H9 (cell line): ENCODE results near the gene CDC42EP1. TPM values are rescaled to one million over a fixed set of nuclear protein-coding genes. Genes with fewer than 3 reads are reported as not detected.

ENCODE experiments used
- DNase-seq: peaks from one replicate; pipeline ENCODE4 v3.0.0-alpha.2; 2017
- H2AFZ ChIP-seq: one replicate; pipeline ENCODE4 v1.6.1; 2013; ENCODE audit warnings: mild to moderate bottlenecking, low read length, control low read depth, moderate library complexity
- H2AK5ac ChIP-seq: 2 replicates; pipeline ENCODE4 v1.6.1; 2013; ENCODE audit warnings: low read length, control low read depth, mixed read lengths; ENCODE audit not compliant: insufficient read length
- H2BK120ac ChIP-seq: one replicate; pipeline ENCODE4 v1.6.1; 2013; ENCODE audit warnings: low read depth, mild to moderate bottlenecking, low read length, control low read depth, inconsistent platforms; ENCODE audit not compliant: poor library complexity, severe bottlenecking
- H2BK12ac ChIP-seq: 2 replicates; pipeline ENCODE4 v1.6.1; 2013; ENCODE audit warnings: low read length, control low read depth, mixed read lengths, low read depth; ENCODE audit not compliant: insufficient read length
- H2BK15ac ChIP-seq: 2 replicates; pipeline ENCODE4 v1.6.1; 2013; ENCODE audit warnings: low read depth, low read length, control low read depth
- H2BK20ac ChIP-seq: one replicate; pipeline ENCODE4 v1.6.1; 2013; ENCODE audit warnings: low read depth, mild to moderate bottlenecking, low read length, control low read depth, inconsistent platforms; ENCODE audit not compliant: poor library complexity, severe bottlenecking
- H2BK5ac ChIP-seq: 2 replicates; pipeline ENCODE4 v1.6.1; 2013; ENCODE audit warnings: low read length, control low read depth, mixed read lengths; ENCODE audit not compliant: insufficient read length
- H3K14ac ChIP-seq: 2 replicates; pipeline ENCODE4 v1.6.1; 2013; ENCODE audit warnings: low read length, control low read depth; ENCODE audit not compliant: insufficient read depth
- H3K18ac ChIP-seq: 2 replicates; pipeline ENCODE4 v1.6.1; 2013; ENCODE audit warnings: low read depth, mild to moderate bottlenecking, mixed read lengths, low read length, control low read depth; ENCODE audit not compliant: insufficient read length
- H3K23ac ChIP-seq: 2 replicates; pipeline ENCODE4 v1.6.1; 2013; ENCODE audit warnings: low read length, control low read depth, mixed read lengths, low read depth; ENCODE audit not compliant: insufficient read length
- H3K23me2 ChIP-seq: 2 replicates; pipeline ENCODE4 v1.6.1; 2013; ENCODE audit warnings: low read depth, mild to moderate bottlenecking, mixed read lengths, low read length, control low read depth; ENCODE audit not compliant: insufficient read length, poor library complexity, severe bottlenecking
- H3K27ac ChIP-seq: 2 replicates; pipeline ENCODE4 v1.5.1; 2013; ENCODE audit warnings: low read length, control low read depth, mixed read lengths, low read depth; ENCODE audit not compliant: insufficient read length
- H3K27me3 ChIP-seq: 2 replicates; pipeline ENCODE4 v1.6.1; 2013; ENCODE audit warnings: low read length, control low read depth, inconsistent platforms; ENCODE audit not compliant: insufficient read depth
- H3K4ac ChIP-seq: 2 replicates; pipeline ENCODE4 v1.6.1; 2013; ENCODE audit warnings: low read depth, mild to moderate bottlenecking, control low read depth, inconsistent platforms, low read length, moderate library complexity
- H3K4me1 ChIP-seq: 2 replicates; pipeline ENCODE4 v1.6.1; 2013; ENCODE audit warnings: low read length, control low read depth, inconsistent platforms; ENCODE audit not compliant: insufficient read depth
- H3K4me2 ChIP-seq: 2 replicates; pipeline ENCODE4 v1.6.1; 2013; ENCODE audit warnings: low read length, control low read depth, mixed read lengths; ENCODE audit not compliant: insufficient read length, insufficient read depth
- H3K56ac ChIP-seq: 2 replicates; pipeline ENCODE4 v1.6.1; 2013; ENCODE audit warnings: low read depth, mild to moderate bottlenecking, mixed read lengths, low read length, control low read depth; ENCODE audit not compliant: insufficient read length
- H3K79me1 ChIP-seq: 2 replicates; pipeline ENCODE4 v1.6.1; 2013; ENCODE audit warnings: low read depth, mild to moderate bottlenecking, moderate library complexity, low read length, control low read depth, inconsistent platforms; ENCODE audit not compliant: insufficient read depth, poor library complexity, severe bottlenecking
- H3K79me2 ChIP-seq: 2 replicates; pipeline ENCODE4 v1.6.1; 2013; ENCODE audit warnings: low read length, control low read depth, inconsistent platforms; ENCODE audit not compliant: insufficient read depth
- H3K9ac ChIP-seq: 2 replicates; pipeline ENCODE4 v1.6.1; 2013; ENCODE audit warnings: low read length, control low read depth, mixed read lengths; ENCODE audit not compliant: insufficient read length; ENCODE audit errors: extremely low read depth
- H3K9me3 ChIP-seq: one replicate; pipeline ENCODE4 v1.6.1; 2013; ENCODE audit warnings: low read depth, low read length, inconsistent platforms; ENCODE audit not compliant: control insufficient read depth
- H3T11ph ChIP-seq: one replicate; pipeline ENCODE4 v1.6.1; 2013; ENCODE audit warnings: mild to moderate bottlenecking, low read length, control low read depth, inconsistent platforms
- H4K20me1 ChIP-seq: one replicate; pipeline ENCODE4 v1.6.1; 2013; ENCODE audit not compliant: control insufficient read depth, insufficient read length, insufficient read depth
- H4K5ac ChIP-seq: 2 replicates; pipeline ENCODE4 v1.6.1; 2013; ENCODE audit warnings: low read depth, mild to moderate bottlenecking, mixed read lengths, low read length, control low read depth; ENCODE audit not compliant: insufficient read length
- H4K8ac ChIP-seq: replicated peaks from 2 replicates; pipeline ENCODE4 v1.6.1; 2013; ENCODE audit warnings: low read length, control low read depth, mixed read lengths, low read depth; ENCODE audit not compliant: insufficient read length
- H4K91ac ChIP-seq: 2 replicates; pipeline ENCODE4 v1.6.1; 2013; ENCODE audit warnings: low read depth, mild to moderate bottlenecking, moderate library complexity, mixed read lengths, low read length, control low read depth; ENCODE audit not compliant: insufficient read length
- H3K27ac Mint-ChIP-seq, 3 experiments: 2 replicates in 2 of 3; 3 replicates in 1 of 3; pipeline ENCODE4 v1.8.0; 2020 to 2021; ENCODE audit warnings: mixed read lengths in 3 of 3, mild to moderate bottlenecking in 1 of 3, moderate library complexity in 1 of 3
- H3K27me3 Mint-ChIP-seq: 2 replicates; pipeline ENCODE4 v1.8.0; 2021; ENCODE audit warnings: low read depth, mild to moderate bottlenecking, moderate library complexity, mixed read lengths
- H3K36me3 Mint-ChIP-seq, 3 experiments: 2 replicates in 2 of 3; 3 replicates in 1 of 3; pipeline ENCODE4 v1.8.0; 2020 to 2021; ENCODE audit warnings: low read depth in 3 of 3, mixed read lengths in 3 of 3; ENCODE audit not compliant: insufficient read depth in 1 of 3
- H3K4me1 Mint-ChIP-seq, 2 experiments: 2 replicates each; pipeline ENCODE4 v1.8.0; 2020; ENCODE audit warnings: mixed read lengths in 2 of 2
- H3K4me3 Mint-ChIP-seq, 2 experiments: 2 replicates in 1 of 2; 3 replicates in 1 of 2; pipeline ENCODE4 v1.8.0; 2020 to 2021; ENCODE audit warnings: mild to moderate bottlenecking in 2 of 2, mixed read lengths in 2 of 2, moderate library complexity in 1 of 2
- H3K9me3 Mint-ChIP-seq, 2 experiments: 2 replicates in 1 of 2; 3 replicates in 1 of 2; pipeline ENCODE4 v1.8.0; 2020; ENCODE audit warnings: mild to moderate bottlenecking in 2 of 2, mixed read lengths in 2 of 2, moderate library complexity in 1 of 2
- WGBS: extraction: QIAGEN DNeasy Blood & Tissue Kit; methylation state at CpG from one replicate; pipeline ENCODE4 v1.1.7; 2013; ENCODE audit warnings: missing lambda C conversion rate, low lambda C conversion rate, mixed read lengths; ENCODE audit not compliant: insufficient read length; ENCODE audit errors: extremely low coverage; 5-methylcytosine and 5-hydroxymethylcytosine counted together
- total RNA-seq: library from RNA; stranded (reverse); gene quantifications from 2 replicates; pipeline ENCODE4 v1.2.1, GENCODE V29; 2021
- TF ChIP-seq, protein P1 (sequence below): fragments of 200-600 bp; sonication (generic); conservative IDR thresholded peaks from 3 replicates; pipeline ENCODE4 v1.8.0; 2021; ENCODE audit warnings: antibody characterized with exemption, mild to moderate bottlenecking

Gene CDC42EP1
- total RNA-seq, 1 experiment from 2014 or later: 23.0 TPM

- H3K56ac ChIP-seq: no peak overlapping the region
- no peak overlapping the region for H3K23ac ChIP-seq
- H2BK120ac ChIP-seq: no peak overlapping the region
- Mint-ChIP-seq H3K27me3 (peaks cover 6% of the 10 kb centered on the region), H3K27ac (no peak overlapping the region), H3K4me3 (no peak overlapping the region), H3K36me3 (peaks cover 0 to 9% (median 0%) of the 10 kb centered on the region in 3 experiments; a peak in 3 of 7 replicates), H3K4me1 (peaks cover 22 to 24% of the 10 kb centered on the region in 2 experiments), H3K9me3 (no peaks in the 10 kb centered on the region; a peak in 1 of 5 replicates)
- H2AK5ac ChIP-seq: no peak overlapping the region
- H3K27ac ChIP-seq: no peak overlapping the region
- no peak overlapping the region for H3K9ac ChIP-seq
- no peak overlapping the region for H4K8ac ChIP-seq
- no peak overlapping the region for H3T11ph ChIP-seq
- H4K20me1 ChIP-seq: no peaks in the 10 kb centered on the region
- no peak overlapping the region; the same call in 1 of the 2 replicates for H3K14ac ChIP-seq
- no peak overlapping the region for H2BK12ac ChIP-seq
- WGBS: no CpG with 5 or more reads among the region's 16 CpGs
- no peaks in the 10 kb centered on the region for H3K23me2 ChIP-seq
- no peaks in the 10 kb centered on the region for H3K79me2 ChIP-seq
- H3K18ac ChIP-seq: no peak overlapping the region
- DNase-seq: no peak
- H2BK5ac ChIP-seq: no peak overlapping the region
- TF ChIP-seq, protein P1, sequence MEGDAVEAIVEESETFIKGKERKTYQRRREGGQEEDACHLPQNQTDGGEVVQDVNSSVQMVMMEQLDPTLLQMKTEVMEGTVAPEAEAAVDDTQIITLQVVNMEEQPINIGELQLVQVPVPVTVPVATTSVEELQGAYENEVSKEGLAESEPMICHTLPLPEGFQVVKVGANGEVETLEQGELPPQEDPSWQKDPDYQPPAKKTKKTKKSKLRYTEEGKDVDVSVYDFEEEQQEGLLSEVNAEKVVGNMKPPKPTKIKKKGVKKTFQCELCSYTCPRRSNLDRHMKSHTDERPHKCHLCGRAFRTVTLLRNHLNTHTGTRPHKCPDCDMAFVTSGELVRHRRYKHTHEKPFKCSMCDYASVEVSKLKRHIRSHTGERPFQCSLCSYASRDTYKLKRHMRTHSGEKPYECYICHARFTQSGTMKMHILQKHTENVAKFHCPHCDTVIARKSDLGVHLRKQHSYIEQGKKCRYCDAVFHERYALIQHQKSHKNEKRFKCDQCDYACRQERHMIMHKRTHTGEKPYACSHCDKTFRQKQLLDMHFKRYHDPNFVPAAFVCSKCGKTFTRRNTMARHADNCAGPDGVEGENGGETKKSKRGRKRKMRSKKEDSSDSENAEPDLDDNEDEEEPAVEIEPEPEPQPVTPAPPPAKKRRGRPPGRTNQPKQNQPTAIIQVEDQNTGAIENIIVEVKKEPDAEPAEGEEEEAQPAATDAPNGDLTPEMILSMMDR: peak; percentile 16; the same call in 1 of the 3 replicates
- H4K91ac ChIP-seq: no peak overlapping the region
- no peaks in the 10 kb centered on the region for H3K79me1 ChIP-seq
- H3K4me1 ChIP-seq: peaks cover 8% of the 10 kb centered on the region; the same call in 1 of the 2 replicates
- no peaks in the 10 kb centered on the region for H3K9me3 ChIP-seq
- no peak overlapping the region for H3K4ac ChIP-seq
- no peak overlapping the region for H3K4me2 ChIP-seq
- H3K27me3 ChIP-seq: no peaks in the 10 kb centered on the region
- no peak overlapping the region for H2BK20ac ChIP-seq
- H2BK15ac ChIP-seq: no peak overlapping the region
- H2AFZ ChIP-seq: no peak overlapping the region
- H4K5ac ChIP-seq: no peak overlapping the region
Measured at GRCh38 chr22:37571258-37571991, 11.1 kb downstream of the CDC42EP1 start.
